NCI-H2081 (cell line): ENCODE data around the gene BAZ2A.
A peak's percentile ranks its signal among the peaks of the same experiment; 100 is the strongest.

ENCODE experiments used
- DNase-seq, 2 experiments: peaks; one replicate each; lab custom pipeline; 2025; lab: John Stamatoyannopoulos, UW

The BAZ2A gene

GRCh38 chr12:56635806-56636674 lies 5.9 kb upstream of the BAZ2A start:
- DNase-seq: peak; percentile 78 to 85

GRCh38 chr12:56634837-56635791 lies 5.0 kb upstream of the BAZ2A start:
- peak; percentile 73 to 79 for DNase-seq

DNA sequence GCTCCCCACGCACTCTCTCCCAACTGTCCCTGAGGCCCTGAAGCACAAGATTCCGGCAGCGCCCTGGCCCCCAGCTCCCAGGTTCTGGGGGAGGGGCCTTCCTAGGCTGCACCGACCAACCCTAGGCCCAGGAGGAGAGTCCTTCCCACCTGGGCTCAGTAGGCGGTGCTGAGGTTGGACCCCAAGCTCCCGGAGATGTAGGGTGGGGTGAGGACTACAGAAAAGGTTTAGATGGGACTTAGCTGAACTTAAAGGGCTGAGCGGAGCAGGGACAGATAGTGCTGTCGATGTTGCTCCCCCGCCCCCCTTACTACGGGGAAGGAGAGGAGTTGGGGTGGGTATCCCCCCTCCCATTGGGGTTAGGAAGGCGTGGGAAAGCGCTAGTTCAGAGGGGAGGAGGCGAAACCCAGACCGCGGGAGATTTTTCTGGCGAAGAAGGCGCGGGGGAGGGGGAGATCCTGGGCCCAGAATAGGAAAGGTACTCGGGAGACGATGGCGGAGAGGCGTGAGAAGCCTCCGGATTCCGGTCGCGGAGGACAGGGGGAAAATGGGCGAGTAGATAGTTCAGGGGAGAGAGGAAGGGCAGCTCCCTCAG lies 4.2 kb upstream of the BAZ2A start:
- peak; percentile 46 to 62 for DNase-seq

GRCh38 chr12:56633468-56634241 lies 3.5 kb upstream of the BAZ2A start:
- DNase-seq: no peak

DNA sequence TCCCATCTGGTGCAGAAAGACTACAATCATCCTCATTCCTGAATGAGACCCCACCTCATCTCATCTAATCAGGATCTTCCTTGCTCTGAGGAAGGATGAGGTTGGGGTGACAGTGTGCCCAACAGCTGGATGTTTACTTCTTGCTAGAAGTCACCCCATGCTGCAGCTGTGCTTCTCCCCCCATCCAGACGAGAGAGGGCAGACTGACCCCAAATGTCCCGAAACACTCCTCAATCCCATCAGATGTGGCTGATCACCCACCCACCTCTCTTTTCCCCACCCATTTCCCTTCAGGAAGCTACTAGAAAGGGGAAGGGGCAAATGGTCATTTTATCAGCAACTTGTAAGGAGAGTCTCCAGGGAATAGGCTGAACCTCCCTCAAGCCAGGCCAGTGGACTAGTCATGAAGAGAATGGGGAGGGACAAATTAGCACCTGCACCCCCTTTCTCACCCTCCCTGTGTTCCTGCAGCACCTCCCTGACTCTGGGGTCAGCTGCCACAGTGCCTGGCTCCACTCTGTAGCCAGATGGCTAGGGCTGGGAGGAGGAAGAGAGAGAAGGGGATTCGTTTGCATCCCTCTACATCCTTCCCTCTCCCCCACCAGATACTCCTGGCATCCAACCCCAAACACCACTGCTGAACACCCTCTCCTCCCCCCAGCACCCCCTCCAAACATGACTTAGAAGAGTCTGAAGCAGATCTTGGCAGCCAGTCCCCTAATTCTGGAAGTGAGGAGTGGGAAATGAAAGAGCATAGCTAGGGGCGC lies 2.8 kb upstream of the BAZ2A start:
- no peak for DNase-seq

GRCh38 chr12:56631790-56632700 lies 1.9 kb upstream of the BAZ2A start:
- DNase-seq: peak; percentile 16 to 49

- DNase-seq: peak in 1 of 2 experiments; percentile 30
Observed at GRCh38 chr12:56629459-56630179, 507 bp downstream of the BAZ2A start.

- DNase-seq: peak; percentile 30 to 52
Observed at GRCh38 chr12:56628671-56629458, 1.3 kb downstream of the BAZ2A start.

DNA sequence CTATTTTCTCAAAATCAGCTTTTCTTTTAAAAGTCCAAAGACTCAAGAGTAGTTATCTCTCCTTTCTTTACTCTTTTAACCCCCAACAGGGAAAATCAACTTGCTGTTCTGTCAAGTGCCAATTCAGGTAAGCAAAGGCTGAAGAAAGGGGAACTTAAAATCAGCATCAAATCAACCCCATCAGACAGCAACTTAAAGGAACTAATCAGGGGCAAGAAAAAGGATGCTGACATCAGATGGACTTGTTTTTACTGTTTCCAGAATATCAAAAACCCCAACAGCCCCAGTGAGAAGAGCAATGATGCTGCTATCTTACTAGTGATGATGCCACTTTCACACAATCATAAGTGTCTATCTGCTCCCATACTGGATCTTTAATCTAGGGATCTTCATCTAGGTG lies 3.4 kb downstream of the BAZ2A start:
- DNase-seq: no peak

DNA sequence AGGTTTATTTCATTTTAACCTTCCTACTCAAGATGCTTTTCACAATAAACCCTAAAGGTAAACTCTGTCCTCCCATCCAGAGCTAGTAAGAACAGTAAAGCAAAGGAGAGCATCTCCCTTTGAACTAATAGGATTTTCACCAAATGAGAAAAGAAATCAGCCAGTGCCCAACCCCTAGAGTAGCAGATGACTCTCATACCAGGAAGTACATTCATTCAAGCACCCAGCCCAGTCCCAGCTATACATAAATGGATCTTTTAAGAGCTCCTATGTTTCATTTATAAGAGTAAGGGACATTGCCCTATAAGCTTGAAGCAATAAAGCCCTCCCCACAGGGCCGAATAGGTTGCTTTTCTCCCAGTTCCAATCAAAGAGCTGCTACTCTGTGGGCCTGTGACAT lies 7.6 kb downstream of the BAZ2A start:
- no peak for DNase-seq

GRCh38 chr12:56616925-56617324 lies 13.2 kb downstream of the BAZ2A start:
- no peak for DNase-seq

- no peak for DNase-seq
Observed at GRCh38 chr12:56616244-56616643, 13.9 kb downstream of the BAZ2A start.

DNA sequence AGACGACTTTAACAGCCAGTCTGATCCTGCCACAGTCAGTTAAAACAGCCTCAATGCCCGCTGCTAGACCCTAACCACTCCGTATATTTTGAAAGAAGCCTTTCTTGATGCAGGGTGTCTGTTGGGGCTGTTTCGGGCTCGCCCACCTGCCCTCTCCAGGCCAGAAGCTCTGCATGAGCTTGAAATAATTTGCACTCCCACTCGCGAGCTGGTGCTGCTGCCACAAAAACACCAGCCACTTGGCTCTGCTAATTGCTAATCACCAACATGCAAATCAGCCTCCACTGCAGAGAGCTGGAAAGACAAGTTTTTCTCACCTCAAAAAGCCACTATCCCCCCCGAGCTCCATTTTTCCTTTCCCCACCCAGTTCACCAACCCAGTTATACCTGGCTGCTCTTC lies 15.5 kb downstream of the BAZ2A start:
- DNase-seq: no peak

DNA sequence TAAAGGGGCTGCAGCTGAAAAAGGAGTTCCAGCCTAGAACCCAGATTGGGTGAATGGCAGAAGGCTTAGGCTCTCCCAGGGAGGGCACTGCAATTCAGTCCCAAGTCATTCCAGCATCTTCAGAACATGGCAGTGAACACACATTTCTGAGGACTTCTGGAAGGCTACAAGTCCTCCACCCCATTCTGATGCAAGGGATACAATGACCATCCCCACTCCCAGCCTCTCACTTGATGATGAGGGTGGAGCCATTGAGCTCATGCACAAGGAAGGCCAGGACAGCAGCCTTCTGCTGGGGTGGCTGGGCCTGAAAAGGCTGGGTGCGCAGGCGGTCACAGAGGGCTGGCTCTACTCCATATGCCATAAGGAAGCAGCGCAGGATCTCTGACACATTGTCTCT lies 25.8 kb downstream of the BAZ2A start:
- DNase-seq: no peak

- DNase-seq: no peak
Observed at GRCh38 chr12:56602239-56602638, 27.9 kb downstream of the BAZ2A start.

- DNase-seq: no peak
Observed at GRCh38 chr12:56601503-56601902, 28.6 kb downstream of the BAZ2A start.

DNA sequence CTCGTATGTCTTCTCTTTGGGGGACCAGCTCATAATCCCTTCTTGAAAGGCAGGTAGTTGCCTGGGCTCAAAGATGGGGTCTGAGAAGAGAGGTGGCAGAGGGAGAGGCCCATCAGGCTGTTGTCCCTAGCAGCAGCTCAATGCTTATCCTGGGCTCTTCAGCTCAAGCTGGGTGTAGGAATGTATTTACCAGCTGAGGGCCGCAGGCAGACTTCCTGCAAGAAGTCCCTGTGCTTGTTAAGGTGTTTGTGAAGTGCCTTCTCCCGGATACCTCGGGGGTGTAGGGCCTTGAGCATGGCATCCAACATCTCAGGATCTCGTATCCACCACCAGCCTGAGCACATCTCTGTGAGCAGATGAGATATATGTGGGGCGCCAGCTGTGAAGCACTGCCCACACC lies 29.4 kb downstream of the BAZ2A start:
- DNase-seq: no peak

GRCh38 chr12:56599797-56600196 lies 30.3 kb downstream of the BAZ2A start:
- no peak for DNase-seq
